OCI-M2 (cell line): ENCODE results near the gene CALML4.

ENCODE experiments used
- DNase-seq: peaks from one replicate; lab custom pipeline; 2025; ENCODE audit not compliant: unreplicated experiment; lab: John Stamatoyannopoulos, UW

Gene CALML4

DNA sequence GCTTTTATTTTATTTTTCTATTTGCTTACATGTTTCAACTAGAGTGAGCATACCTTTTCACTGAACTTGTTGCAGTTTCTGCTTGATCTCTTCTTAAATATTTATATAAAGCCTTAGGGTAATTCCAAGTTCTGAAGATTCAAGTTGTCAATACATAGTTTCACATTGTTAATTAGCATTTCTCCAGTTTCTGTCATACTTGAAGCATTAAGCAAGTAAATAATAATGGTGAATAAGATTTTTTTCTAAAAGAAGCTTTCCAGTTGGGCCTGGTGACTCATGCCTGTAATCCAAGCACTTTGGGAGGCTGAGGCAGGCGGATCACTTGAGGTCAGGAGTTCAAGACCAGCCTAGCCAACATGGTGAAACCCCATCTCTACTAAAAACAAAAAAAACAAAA, 53.9 kb downstream of the CALML4 start:
- no peak for DNase-seq

GRCh38 chr15:68150187-68150586, 54.9 kb downstream of the CALML4 start:
- DNase-seq = no peak

- no peak for DNase-seq
Observed at GRCh38 chr15:68149059-68149458, 56.1 kb downstream of the CALML4 start.

DNA sequence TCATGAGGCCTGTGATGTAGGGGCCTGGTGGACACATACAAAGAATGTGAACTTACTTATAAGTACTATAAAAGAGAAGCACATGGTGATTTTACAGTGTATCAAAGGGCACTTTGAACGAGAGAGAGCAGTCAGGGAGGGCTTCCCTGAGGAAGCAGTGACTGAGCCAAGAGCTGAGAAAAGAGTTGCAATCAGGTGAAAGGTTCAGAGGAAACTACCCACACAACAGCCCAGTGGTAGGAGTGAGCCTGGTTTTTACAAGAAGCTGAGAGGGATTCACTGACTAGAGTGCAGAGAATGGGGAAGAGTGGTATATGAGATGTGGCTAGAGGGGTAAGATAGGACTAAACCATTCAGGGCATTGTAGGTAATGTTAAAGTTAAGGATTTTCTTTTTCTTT, 57.1 kb downstream of the CALML4 start:
- DNase-seq = no peak

DNA sequence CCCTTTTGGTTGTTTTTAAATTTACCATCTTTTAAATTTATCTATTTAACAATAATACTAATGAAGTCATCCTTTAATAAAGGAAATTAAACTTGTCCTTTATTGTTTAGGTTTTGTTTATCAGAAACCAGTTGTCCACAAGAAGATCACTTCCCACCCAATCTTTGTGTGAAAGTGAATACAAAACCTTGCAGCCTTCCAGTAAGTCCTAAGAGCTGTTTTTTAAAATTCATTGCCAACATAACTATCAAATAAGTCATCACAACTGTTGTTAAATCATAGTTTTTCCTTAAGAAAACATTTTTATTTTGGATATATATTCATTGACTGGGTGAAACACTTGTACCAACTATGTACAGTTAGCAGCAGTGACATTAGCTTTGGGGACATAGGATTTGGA, 59.4 kb downstream of the CALML4 start:
- DNase-seq = no peak

- no peak for DNase-seq
Observed at GRCh38 chr15:68143785-68144184, 61.3 kb downstream of the CALML4 start.

GRCh38 chr15:68143129-68143528, 62.0 kb downstream of the CALML4 start:
- DNase-seq = no peak
